Stromal cell of bone marrow (primary cell): ENCODE data around the gene LCNL1.

ENCODE experiments used
- DNase-seq: peaks from one replicate; pipeline ENCODE4 v3.0.0-alpha.2; 2012; ENCODE audit warnings: low read depth

Gene LCNL1

GRCh38 chr9:136960212-136960937 is 22.4 kb upstream of the LCNL1 start:
- no peak for DNase-seq

GRCh38 chr9:136960938-136961275 is 21.9 kb upstream of the LCNL1 start:
- no peak for DNase-seq

- no peak for DNase-seq
Observed at GRCh38 chr9:136961279-136962065, 21.3 kb upstream of the LCNL1 start.

GRCh38 chr9:136962163-136962562 is 20.6 kb upstream of the LCNL1 start:
- no peak for DNase-seq

GRCh38 chr9:136962701-136963248 is 20.0 kb upstream of the LCNL1 start:
- DNase-seq: no peak

- no peak for DNase-seq
Observed at GRCh38 chr9:136963341-136963740, 19.5 kb upstream of the LCNL1 start.

- no peak for DNase-seq
Observed at GRCh38 chr9:136963751-136964150, 19.0 kb upstream of the LCNL1 start.

GRCh38 chr9:136964171-136964689 is 18.6 kb upstream of the LCNL1 start:
- DNase-seq: no peak

GRCh38 chr9:136964833-136965422 is 17.9 kb upstream of the LCNL1 start:
- no peak for DNase-seq

GRCh38 chr9:136965771-136966484 is 16.9 kb upstream of the LCNL1 start:
- DNase-seq: no peak

GRCh38 chr9:136968333-136969127 is 14.3 kb upstream of the LCNL1 start:
- DNase-seq: no peak

- no peak for DNase-seq
Observed at GRCh38 chr9:136969150-136969549, 13.6 kb upstream of the LCNL1 start.

- DNase-seq: no peak
Observed at GRCh38 chr9:136969774-136970173, 13.0 kb upstream of the LCNL1 start.

GRCh38 chr9:136970361-136970760 is 12.4 kb upstream of the LCNL1 start:
- DNase-seq: no peak

- no peak for DNase-seq
Observed at GRCh38 chr9:136971746-136972145, 11.0 kb upstream of the LCNL1 start.

GRCh38 chr9:136972335-136972734 is 10.5 kb upstream of the LCNL1 start:
- DNase-seq: no peak

- DNase-seq: no peak
Observed at GRCh38 chr9:136972743-136973142, 10.1 kb upstream of the LCNL1 start.

GRCh38 chr9:136973618-136974617 is 8.9 kb upstream of the LCNL1 start:
- no peak for DNase-seq

GRCh38 chr9:136974817-136975535 is 7.8 kb upstream of the LCNL1 start:
- DNase-seq: no peak
